GM12873 (cell line): ENCODE data around the gene TAF1B.

Source experiments
- CTCF ChIP-seq: IDR thresholded peaks from 2 replicates; pipeline ENCODE4 v1.5.1; 2012; ENCODE audit warnings: low read depth, mild to moderate bottlenecking, moderate library complexity, low read length, control low read depth; ENCODE audit not compliant: insufficient read depth; ENCODE audit errors: missing control alignments

Gene TAF1B

GRCh38 chr2:9939587-9940485 is 96.6 kb downstream of the TAF1B start:
- TF ChIP-seq CTCF, result no peak

- TF ChIP-seq CTCF, result no peak
These were observed 98.1 kb downstream of the TAF1B start for GRCh38 chr2:9941196-9941995.

- TF ChIP-seq CTCF, result no peak
These were observed 98.7 kb downstream of the TAF1B start for GRCh38 chr2:9941996-9942390.

- no peak for TF ChIP-seq CTCF
These were observed 101.1 kb downstream of the TAF1B start for GRCh38 chr2:9944330-9944758.

DNA sequence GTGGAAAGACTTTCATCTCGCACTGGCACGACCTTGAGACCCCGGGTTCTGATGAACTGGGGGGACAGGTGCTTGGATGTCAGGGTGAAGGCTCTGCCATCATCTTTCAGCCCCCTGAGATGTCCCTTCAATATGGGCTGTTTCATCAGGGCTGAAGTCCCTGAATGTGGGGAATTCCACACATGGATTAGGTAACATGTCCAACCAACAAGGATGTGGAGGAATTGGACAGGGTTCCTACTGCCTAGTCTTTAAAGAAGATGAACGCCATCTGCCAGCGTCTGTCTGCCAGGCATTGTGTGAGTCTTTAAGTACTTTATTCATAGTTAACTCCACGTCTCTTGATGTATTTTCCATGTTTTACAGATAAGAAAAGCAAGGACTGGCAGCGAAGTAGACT is 102.3 kb downstream of the TAF1B start:
- TF ChIP-seq CTCF, result no peak

DNA sequence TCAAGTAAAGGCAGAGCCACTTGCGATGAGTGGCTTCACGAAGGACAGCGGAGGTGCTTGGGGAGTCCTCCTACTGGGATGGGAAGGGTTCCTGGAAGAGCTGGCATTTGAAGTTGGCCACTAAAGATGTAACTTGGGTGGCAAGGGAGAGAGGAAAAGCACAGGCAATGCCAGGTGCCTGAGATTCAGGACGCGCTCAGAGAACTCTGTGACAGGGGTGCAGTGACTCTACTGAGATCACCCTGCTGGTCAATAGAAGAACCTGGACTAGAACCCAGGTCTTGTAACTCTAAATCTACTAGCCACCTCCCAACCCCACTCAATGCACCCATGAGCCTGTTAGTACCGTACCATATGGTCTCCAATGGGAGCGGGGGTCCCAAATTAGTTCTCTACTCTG is 102.8 kb downstream of the TAF1B start:
- no peak for TF ChIP-seq CTCF

DNA sequence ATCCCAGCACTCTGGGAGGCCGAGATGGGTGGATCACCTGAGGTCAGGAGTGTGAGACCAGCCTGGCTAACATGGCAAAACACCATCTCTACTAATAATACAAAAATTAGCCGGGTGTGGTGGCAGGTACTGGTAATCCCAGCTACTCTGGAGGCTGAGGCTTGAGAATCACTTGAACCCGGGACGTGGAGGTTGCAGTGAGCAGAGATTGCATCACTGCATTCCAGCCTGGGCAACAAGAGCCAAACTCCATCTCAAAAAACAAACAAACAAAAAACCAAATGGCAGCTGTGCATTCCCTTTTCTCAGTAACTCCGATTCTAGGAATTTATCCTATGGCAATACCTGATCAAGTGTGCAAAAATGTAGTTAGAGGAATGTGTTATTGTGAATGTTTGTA is 103.5 kb downstream of the TAF1B start:
- TF ChIP-seq CTCF, result no peak
